HepG2 (cell line): ENCODE measurements around the gene RAPGEFL1. TPM values are rescaled to one million over a fixed set of nuclear protein-coding genes. Genes with fewer than 3 reads are reported as not detected.

Experiments used
- DDIT3 ChIP-seq: sonication (generic); formaldehyde crosslinking; IDR thresholded peaks from 2 replicates; pipeline ENCODE4 v1.4.0; 2020; ENCODE audit warnings: mild to moderate bottlenecking, missing genetic modification reagents
- GZF1 ChIP-seq: sonication (generic); formaldehyde crosslinking; IDR thresholded peaks from 2 replicates; pipeline ENCODE4 v1.5.1; 2020; ENCODE audit warnings: mild to moderate bottlenecking, missing genetic modification reagents
- NFYB ChIP-seq: sonication (generic); formaldehyde crosslinking; IDR thresholded peaks from 2 replicates; pipeline ENCODE4 v1.4.0; 2020; ENCODE audit warnings: missing genetic modification reagents
- SMYD3 ChIP-seq: sonication (generic); formaldehyde crosslinking; IDR thresholded peaks from 2 replicates; pipeline ENCODE4 v1.8.1; 2023; ENCODE audit warnings: mild to moderate bottlenecking, missing genetic modification reagents
- ZHX2 ChIP-seq, 2 experiments: sonication (generic) in 1 of 2; formaldehyde crosslinking in 1 of 2; IDR thresholded peaks; 2 replicates each; pipeline versions ENCODE4 v1.6.1 to v1.9.0; 2014 to 2022; ENCODE audit warnings: antibody characterized with exemption in 1 of 2, borderline replicate concordance in 1 of 2, inconsistent platforms in 1 of 2, low read depth in 1 of 2, missing genetic modification reagents in 1 of 2
- ZNF800 ChIP-seq: sonication (generic); formaldehyde crosslinking; IDR thresholded peaks from 2 replicates; pipeline ENCODE4 v1.4.0; 2020; ENCODE audit warnings: missing genetic modification reagents
- polyA plus RNA-seq, 8 experiments: library from polyadenylated mRNA; depleted of rRNA in 3 of 8; stranded (reverse) in 7 of 8; unstranded in 1 of 8; fragments of >200 nt; fragmentation: Illumina TruSeq in 4 of 8; extraction: Trizol in 4 of 8; gene quantifications; 2 replicates each; pipeline versions ENCODE4 v1.2.1 to v1.2.3, GENCODE V29; 2011 to 2016; ENCODE audit warnings: low read depth in 4 of 8, missing spikeins in 1 of 8, mixed read lengths in 1 of 8; ENCODE audit not compliant: insufficient read depth in 1 of 8
- total RNA-seq, 5 experiments: library from RNA; depleted of rRNA; stranded (reverse); fragments of >200 nt; fragmentation: Illumina TruSeq; extraction: Trizol; gene quantifications; 2 replicates each; pipeline ENCODE4 v1.2.3, GENCODE V29; 2016; ENCODE audit warnings: low read depth in 1 of 5

Gene RAPGEFL1
- total and polyA plus RNA-seq, 2 of the 13 experiments (the other 11 are each of a cell fraction or from before 2014, with no cell fraction given) = 4.5 to 7.8 TPM

GRCh38 chr17:40153603-40154236 lies 23.6 kb upstream of the RAPGEFL1 start (continued):
- TF ChIP-seq ZNF800 (no peak), DDIT3 (no peak), SMYD3 (CRISPR knock-in tag) (no peak), ZHX2 (IDR thresholded peaks at IDR 0.05; ENCODE audit: low read depth) (no peak), ZHX2 (CRISPR knock-in tag; IDR thresholded peaks at IDR 0.05; ENCODE audit: borderline replicate concordance) (no peak), GZF1 (CRISPR knock-in tag) (no peak), NFYB (no peak)
